H9 (cell line): ENCODE results near the gene THRB. TPM values are rescaled to one million over a fixed set of nuclear protein-coding genes. Genes with fewer than 3 reads are reported as not detected.

Experiments
- DNase-seq: peaks from one replicate; pipeline ENCODE4 v3.0.0-alpha.2; 2017
- H2AFZ ChIP-seq: one replicate; pipeline ENCODE4 v1.6.1; 2013; ENCODE audit warnings: mild to moderate bottlenecking, low read length, control low read depth, moderate library complexity
- H2AK5ac ChIP-seq: 2 replicates; pipeline ENCODE4 v1.6.1; 2013; ENCODE audit warnings: low read length, control low read depth, mixed read lengths; ENCODE audit not compliant: insufficient read length
- H2BK120ac ChIP-seq: one replicate; pipeline ENCODE4 v1.6.1; 2013; ENCODE audit warnings: low read depth, mild to moderate bottlenecking, low read length, control low read depth, inconsistent platforms; ENCODE audit not compliant: poor library complexity, severe bottlenecking
- H2BK12ac ChIP-seq: 2 replicates; pipeline ENCODE4 v1.6.1; 2013; ENCODE audit warnings: low read length, control low read depth, mixed read lengths, low read depth; ENCODE audit not compliant: insufficient read length
- H2BK15ac ChIP-seq: 2 replicates; pipeline ENCODE4 v1.6.1; 2013; ENCODE audit warnings: low read depth, low read length, control low read depth
- H2BK20ac ChIP-seq: one replicate; pipeline ENCODE4 v1.6.1; 2013; ENCODE audit warnings: low read depth, mild to moderate bottlenecking, low read length, control low read depth, inconsistent platforms; ENCODE audit not compliant: poor library complexity, severe bottlenecking
- H2BK5ac ChIP-seq: 2 replicates; pipeline ENCODE4 v1.6.1; 2013; ENCODE audit warnings: low read length, control low read depth, mixed read lengths; ENCODE audit not compliant: insufficient read length
- H3K14ac ChIP-seq: 2 replicates; pipeline ENCODE4 v1.6.1; 2013; ENCODE audit warnings: low read length, control low read depth; ENCODE audit not compliant: insufficient read depth
- H3K18ac ChIP-seq: 2 replicates; pipeline ENCODE4 v1.6.1; 2013; ENCODE audit warnings: low read depth, mild to moderate bottlenecking, mixed read lengths, low read length, control low read depth; ENCODE audit not compliant: insufficient read length
- H3K23ac ChIP-seq: 2 replicates; pipeline ENCODE4 v1.6.1; 2013; ENCODE audit warnings: low read length, control low read depth, mixed read lengths, low read depth; ENCODE audit not compliant: insufficient read length
- H3K23me2 ChIP-seq: 2 replicates; pipeline ENCODE4 v1.6.1; 2013; ENCODE audit warnings: low read depth, mild to moderate bottlenecking, mixed read lengths, low read length, control low read depth; ENCODE audit not compliant: insufficient read length, poor library complexity, severe bottlenecking
- H3K27ac ChIP-seq: 2 replicates; pipeline ENCODE4 v1.5.1; 2013; ENCODE audit warnings: low read length, control low read depth, mixed read lengths, low read depth; ENCODE audit not compliant: insufficient read length
- H3K27me3 ChIP-seq: 2 replicates; pipeline ENCODE4 v1.6.1; 2013; ENCODE audit warnings: low read length, control low read depth, inconsistent platforms; ENCODE audit not compliant: insufficient read depth
- H3K4ac ChIP-seq: 2 replicates; pipeline ENCODE4 v1.6.1; 2013; ENCODE audit warnings: low read depth, mild to moderate bottlenecking, control low read depth, inconsistent platforms, low read length, moderate library complexity
- H3K4me1 ChIP-seq: 2 replicates; pipeline ENCODE4 v1.6.1; 2013; ENCODE audit warnings: low read length, control low read depth, inconsistent platforms; ENCODE audit not compliant: insufficient read depth
- H3K4me2 ChIP-seq: 2 replicates; pipeline ENCODE4 v1.6.1; 2013; ENCODE audit warnings: low read length, control low read depth, mixed read lengths; ENCODE audit not compliant: insufficient read length, insufficient read depth
- H3K56ac ChIP-seq: 2 replicates; pipeline ENCODE4 v1.6.1; 2013; ENCODE audit warnings: low read depth, mild to moderate bottlenecking, mixed read lengths, low read length, control low read depth; ENCODE audit not compliant: insufficient read length
- H3K79me1 ChIP-seq: 2 replicates; pipeline ENCODE4 v1.6.1; 2013; ENCODE audit warnings: low read depth, mild to moderate bottlenecking, moderate library complexity, low read length, control low read depth, inconsistent platforms; ENCODE audit not compliant: insufficient read depth, poor library complexity, severe bottlenecking
- H3K79me2 ChIP-seq: 2 replicates; pipeline ENCODE4 v1.6.1; 2013; ENCODE audit warnings: low read length, control low read depth, inconsistent platforms; ENCODE audit not compliant: insufficient read depth
- H3K9ac ChIP-seq: 2 replicates; pipeline ENCODE4 v1.6.1; 2013; ENCODE audit warnings: low read length, control low read depth, mixed read lengths; ENCODE audit not compliant: insufficient read length; ENCODE audit errors: extremely low read depth
- H3K9me3 ChIP-seq: one replicate; pipeline ENCODE4 v1.6.1; 2013; ENCODE audit warnings: low read depth, low read length, inconsistent platforms; ENCODE audit not compliant: control insufficient read depth
- H3T11ph ChIP-seq: one replicate; pipeline ENCODE4 v1.6.1; 2013; ENCODE audit warnings: mild to moderate bottlenecking, low read length, control low read depth, inconsistent platforms
- H4K20me1 ChIP-seq: one replicate; pipeline ENCODE4 v1.6.1; 2013; ENCODE audit not compliant: control insufficient read depth, insufficient read length, insufficient read depth
- H4K5ac ChIP-seq: 2 replicates; pipeline ENCODE4 v1.6.1; 2013; ENCODE audit warnings: low read depth, mild to moderate bottlenecking, mixed read lengths, low read length, control low read depth; ENCODE audit not compliant: insufficient read length
- H4K8ac ChIP-seq: replicated peaks from 2 replicates; pipeline ENCODE4 v1.6.1; 2013; ENCODE audit warnings: low read length, control low read depth, mixed read lengths, low read depth; ENCODE audit not compliant: insufficient read length
- H4K91ac ChIP-seq: 2 replicates; pipeline ENCODE4 v1.6.1; 2013; ENCODE audit warnings: low read depth, mild to moderate bottlenecking, moderate library complexity, mixed read lengths, low read length, control low read depth; ENCODE audit not compliant: insufficient read length
- H3K27ac Mint-ChIP-seq, 3 experiments: 2 replicates in 2 of 3; 3 replicates in 1 of 3; pipeline ENCODE4 v1.8.0; 2020 to 2021; ENCODE audit warnings: mixed read lengths in 3 of 3, mild to moderate bottlenecking in 1 of 3, moderate library complexity in 1 of 3
- H3K27me3 Mint-ChIP-seq: 2 replicates; pipeline ENCODE4 v1.8.0; 2021; ENCODE audit warnings: low read depth, mild to moderate bottlenecking, moderate library complexity, mixed read lengths
- H3K36me3 Mint-ChIP-seq, 3 experiments: 2 replicates in 2 of 3; 3 replicates in 1 of 3; pipeline ENCODE4 v1.8.0; 2020 to 2021; ENCODE audit warnings: low read depth in 3 of 3, mixed read lengths in 3 of 3; ENCODE audit not compliant: insufficient read depth in 1 of 3
- H3K4me1 Mint-ChIP-seq, 2 experiments: 2 replicates each; pipeline ENCODE4 v1.8.0; 2020; ENCODE audit warnings: mixed read lengths in 2 of 2
- H3K4me3 Mint-ChIP-seq, 2 experiments: 2 replicates in 1 of 2; 3 replicates in 1 of 2; pipeline ENCODE4 v1.8.0; 2020 to 2021; ENCODE audit warnings: mild to moderate bottlenecking in 2 of 2, mixed read lengths in 2 of 2, moderate library complexity in 1 of 2
- H3K9me3 Mint-ChIP-seq, 2 experiments: 2 replicates in 1 of 2; 3 replicates in 1 of 2; pipeline ENCODE4 v1.8.0; 2020; ENCODE audit warnings: mild to moderate bottlenecking in 2 of 2, mixed read lengths in 2 of 2, moderate library complexity in 1 of 2
- CTCF ChIP-seq: fragments of 200-600 bp; sonication (generic); conservative IDR thresholded peaks from 3 replicates; pipeline ENCODE4 v1.8.0; 2021; ENCODE audit warnings: antibody characterized with exemption, mild to moderate bottlenecking
- total RNA-seq: library from RNA; stranded (reverse); gene quantifications from 2 replicates; pipeline ENCODE4 v1.2.1, GENCODE V29; 2021

THRB gene
- total RNA-seq, 1 experiment from 2014 or later, result 8.6 TPM

- Mint-ChIP-seq H3K4me3 (no peak overlapping the region), H3K4me1 (peaks cover 13 to 23% of the 10 kb centered on the region in 2 experiments), H3K27me3 (no peaks in the 10 kb centered on the region), H3K9me3 (no peaks in the 10 kb centered on the region), H3K36me3 (peaks cover 0 to 4% (median 0%) of the 10 kb centered on the region in 3 experiments; a peak in 3 of 7 replicates), H3K27ac (no peak overlapping the region)
- H3K18ac ChIP-seq, result no peak overlapping the region
- H2AK5ac ChIP-seq, result no peak overlapping the region
- H3K79me1 ChIP-seq, result no peaks in the 10 kb centered on the region
- no peaks in the 10 kb centered on the region for H3K9me3 ChIP-seq
- no peak overlapping the region for H3K4ac ChIP-seq
- no peak overlapping the region for H2BK120ac ChIP-seq
- no peak overlapping the region for H3K4me2 ChIP-seq
- no peak overlapping the region for H3T11ph ChIP-seq
- H2AFZ ChIP-seq, result no peak overlapping the region
- no peak overlapping the region for H3K14ac ChIP-seq
- DNase-seq, result no peak
- no peak overlapping the region for H4K5ac ChIP-seq
- H3K23ac ChIP-seq, result no peak overlapping the region
- H3K23me2 ChIP-seq, result no peaks in the 10 kb centered on the region
- H3K4me1 ChIP-seq, result peaks cover 3% of the 10 kb centered on the region; the same call in 1 of the 2 replicates
- no peak overlapping the region for H3K27ac ChIP-seq
- no peak overlapping the region for H4K8ac ChIP-seq
- no peak overlapping the region for H2BK15ac ChIP-seq
- H2BK20ac ChIP-seq, result no peak overlapping the region
- no peak overlapping the region for H4K91ac ChIP-seq
- no peaks in the 10 kb centered on the region for H3K27me3 ChIP-seq
- no peaks in the 10 kb centered on the region for H3K79me2 ChIP-seq
- no peak overlapping the region for H2BK12ac ChIP-seq
- H4K20me1 ChIP-seq, result no peaks in the 10 kb centered on the region
- H2BK5ac ChIP-seq, result no peak overlapping the region
- H3K56ac ChIP-seq, result no peak overlapping the region
- H3K9ac ChIP-seq, result no peak overlapping the region
- TF ChIP-seq CTCF, result no peak
These were observed 138.8 kb downstream of the THRB start for GRCh38 chr3:24355806-24356205.
